Breast epithelium (tissue), 3 donors: ENCODE data around the gene DPYSL4.

ENCODE experiments used
- CTCF ChIP-seq, 3 donors: fragments of 450-650 bp; IDR thresholded peaks; one replicate each; pipeline ENCODE4 v1.5.1; 2016 to 2017; ENCODE audit warnings: antibody characterized with exemption in 3 of 3, mild to moderate bottlenecking in 3 of 3, moderate library complexity in 3 of 3
- POLR2AphosphoS5 ChIP-seq, 3 donors: sonication (generic); formaldehyde crosslinking; IDR thresholded peaks; one replicate each; pipeline ENCODE4 v1.6.1; 2017; ENCODE audit warnings: antibody characterized with exemption in 3 of 3

GRCh38 chr10:132207536-132208461 lies 21.1 kb downstream of the DPYSL4 start:
- TF ChIP-seq CTCF (IDR thresholded peaks at IDR 0.05) (no peak), POLR2AphosphoS5 (IDR thresholded peaks at IDR 0.05) (no peak)
